Pancreas (tissue), 10 donors: ENCODE results near the gene MID1. TPM values are rescaled to one million over a fixed set of nuclear protein-coding genes. Genes with fewer than 3 reads are reported as not detected.

Experiments
- ATAC-seq, 4 donors: fragments of 200-7000 bp; cut with Tn5 transposase; one replicate each; pipeline versions ENCODE4 v1.8.0 to v1.9.1; 2020; ENCODE audit warnings: mild to moderate bottlenecking in 4 of 4, moderate library complexity in 4 of 4
- DNase-seq, 6 donors: peaks; one replicate each; pipeline ENCODE4 v3.0.0-alpha.2; 2020
- FAIRE-seq: peaks from 2 replicates; lab custom pipeline; 2012; peaks lifted over from hg19 to GRCh38; lab: Jason Lieb, UNC
- H3K27ac ChIP-seq, 4 donors: fragments of 200-600 bp; sonication (generic); 1 replicate in 3 of 4; 2 replicates in 1 of 4; pipeline versions ENCODE4 v1.5.0 to v1.8.0; 2020
- H3K27me3 ChIP-seq, 4 donors: fragments of 200-600 bp; one replicate each; pipeline ENCODE4 v1.8.0; 2021
- H3K36me3 ChIP-seq, 3 donors: fragments of 200-600 bp; sonication (generic) in 1 of 3; one replicate each; pipeline versions ENCODE4 v1.5.0 to v1.8.0; 2020 to 2021
- H3K4me1 ChIP-seq, 3 donors: fragments of 200-600 bp; one replicate each; pipeline ENCODE4 v1.8.0; 2021
- H3K4me3 ChIP-seq, 4 donors: fragments of 200-600 bp; sonication (generic) in 2 of 4; one replicate each; pipeline versions ENCODE4 v1.5.0 to v1.8.0; 2020 to 2021
- H3K9me3 ChIP-seq, 4 donors: fragments of 200-600 bp; one replicate each; pipeline ENCODE4 v1.8.0; 2021
- CTCF ChIP-seq, 4 donors: fragments of 200-600 bp; sonication (generic) in 3 of 4; IDR thresholded peaks; one replicate each; pipeline versions ENCODE4 v1.5.0 to v1.8.0; 2021; ENCODE audit warnings: antibody characterized with exemption in 4 of 4
- whole genome bisulfite sequencing, 2 donors: extraction: QIAGEN DNeasy Blood & Tissue Kit; methylation state at CpG; one replicate each; pipeline ENCODE4 v1.1.7; 2013; 5-methylcytosine and 5-hydroxymethylcytosine counted together
- intact Hi-C, 3 donors: fragments of 100-400 bp; cut with DNase I; formaldehyde crosslinking; loops; one replicate each; pipeline versions ENCODE4 v1.11.1 to v1.14.2; 2022
- polyA plus RNA-seq, 2 donors: library from polyadenylated mRNA; stranded (reverse); fragments of 200-250 nt; gene quantifications; one replicate each; pipeline ENCODE4 v1.2.3, GENCODE V29; 2013
- total RNA-seq, 6 donors: library from RNA; stranded (reverse); fragmentation: NEBNext Ultra II Directional in 4 of 6; extraction: Animal tissue kit (Norgen Biotek cat#: 25700) in 4 of 6; gene quantifications; one replicate each; pipeline versions ENCODE4 v1.2.1 to v1.2.4, GENCODE V29; 2021 to 2023
- donor health status: healthy with polysubstance abuse.
- donor health status: DM: no; HTN: no; CAD: no; lungs with moderate emphysema.
- donor health status: DM: no; HTN: no; CAD: no.
- donor health status: control.
- donor health status: control.
- donor health status: Bipolar disorder and iron deficiency.
- donor health status: DM: yes; HTN: yes; CAD: no.
- donor health status: DM: no; HTN: no; CAD: no.
- donor health status: DM: no; HTN: no; CAD: no.
- donor health status: DM: yes; HTN: yes; CAD: no.

Gene MID1
- total and polyA plus RNA-seq, 8 donors: 3.3 to 19.2 (median 5.1) TPM

DNA sequence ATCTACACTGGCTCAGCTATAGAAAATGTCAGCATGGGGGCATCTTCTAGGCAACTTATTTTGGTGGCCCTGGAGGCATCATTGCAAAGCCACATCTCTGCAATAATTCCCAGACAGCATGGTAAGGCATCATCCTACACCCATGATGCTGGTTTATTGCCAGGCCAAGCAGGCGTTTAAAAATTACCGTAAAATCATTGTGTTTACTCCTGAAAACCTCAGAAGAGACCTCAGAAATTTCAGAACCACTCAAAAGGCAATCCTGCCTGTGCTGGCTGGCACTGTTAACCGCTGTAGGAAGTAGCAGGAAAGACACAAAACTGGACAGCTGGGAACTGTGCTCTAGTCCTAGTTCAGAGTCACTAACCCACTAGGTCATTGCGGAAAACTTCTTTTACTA lies 63.2 kb downstream of the MID1 start:
- 85 to 92% methylated on average over 4 of the region's 4 CpGs for WGBS, 2 donors
- no peak overlapping the region for H3K27ac ChIP-seq
- H3K4me3 ChIP-seq: no peak overlapping the region
- ATAC-seq (no peak), DNase-seq (no peak), FAIRE-seq (no peak)
- no peaks in the 10 kb centered on the region for H3K9me3 ChIP-seq
- no peaks in the 10 kb centered on the region for H3K4me1 ChIP-seq
- H3K36me3 ChIP-seq: no peaks in the 10 kb centered on the region
- no peaks in the 10 kb centered on the region for H3K27me3 ChIP-seq
- intact Hi-C loops: no loop called here
- TF ChIP-seq CTCF (IDR thresholded peaks at IDR 0.05): no peak

GRCh38 chrX:10556405-10556804 lies 64.0 kb downstream of the MID1 start:
- no peaks in the 10 kb centered on the region for H3K4me1 ChIP-seq
- FAIRE-seq (no peak), ATAC-seq (no peak), DNase-seq (no peak)
- no peak for TF ChIP-seq CTCF (IDR thresholded peaks at IDR 0.05)
- H3K4me3 ChIP-seq: no peak overlapping the region
- H3K27ac ChIP-seq: no peak overlapping the region
- H3K36me3 ChIP-seq: no peaks in the 10 kb centered on the region
- WGBS, 2 donors: 71 to 89% methylated on average over 5 of the region's 5 CpGs
- H3K9me3 ChIP-seq: no peaks in the 10 kb centered on the region
- H3K27me3 ChIP-seq: no peaks in the 10 kb centered on the region
- intact Hi-C loops: no loop called here

- H3K4me3 ChIP-seq: no peak overlapping the region
- 67 to 92% methylated on average over 4 of the region's 4 CpGs for WGBS, 2 donors
- FAIRE-seq: no peak
- no peaks in the 10 kb centered on the region for H3K4me1 ChIP-seq
- ATAC-seq: no peak
- no peaks in the 10 kb centered on the region for H3K27me3 ChIP-seq
- no peak for TF ChIP-seq CTCF (IDR thresholded peaks at IDR 0.05)
- H3K27ac ChIP-seq: no peak overlapping the region
- no peaks in the 10 kb centered on the region for H3K36me3 ChIP-seq
- intact Hi-C loops: no loop called here
- no peak for DNase-seq
- no peaks in the 10 kb centered on the region for H3K9me3 ChIP-seq
Observed at GRCh38 chrX:10555846-10556245, 64.5 kb downstream of the MID1 start.

- intact Hi-C loops: no loop called here
Observed at GRCh38 chrX:10554612-10555270, 65.6 kb downstream of the MID1 start.

More at GRCh38 chrX:10554612-10555270, 65.6 kb downstream of the MID1 start:
- 74 to 81% methylated on average over 6 of the region's 6 CpGs for WGBS, 2 donors
- no peaks in the 10 kb centered on the region for H3K27me3 ChIP-seq
- H3K36me3 ChIP-seq: no peaks in the 10 kb centered on the region
- DNase-seq (no peak), FAIRE-seq (no peak), ATAC-seq (no peak)
- H3K9me3 ChIP-seq: no peaks in the 10 kb centered on the region
- H3K4me1 ChIP-seq: no peaks in the 10 kb centered on the region
- H3K4me3 ChIP-seq: no peak overlapping the region
- no peak overlapping the region for H3K27ac ChIP-seq
- no peak for TF ChIP-seq CTCF (IDR thresholded peaks at IDR 0.05)
